ENCODE measurements around the gene STX18.

DNA sequence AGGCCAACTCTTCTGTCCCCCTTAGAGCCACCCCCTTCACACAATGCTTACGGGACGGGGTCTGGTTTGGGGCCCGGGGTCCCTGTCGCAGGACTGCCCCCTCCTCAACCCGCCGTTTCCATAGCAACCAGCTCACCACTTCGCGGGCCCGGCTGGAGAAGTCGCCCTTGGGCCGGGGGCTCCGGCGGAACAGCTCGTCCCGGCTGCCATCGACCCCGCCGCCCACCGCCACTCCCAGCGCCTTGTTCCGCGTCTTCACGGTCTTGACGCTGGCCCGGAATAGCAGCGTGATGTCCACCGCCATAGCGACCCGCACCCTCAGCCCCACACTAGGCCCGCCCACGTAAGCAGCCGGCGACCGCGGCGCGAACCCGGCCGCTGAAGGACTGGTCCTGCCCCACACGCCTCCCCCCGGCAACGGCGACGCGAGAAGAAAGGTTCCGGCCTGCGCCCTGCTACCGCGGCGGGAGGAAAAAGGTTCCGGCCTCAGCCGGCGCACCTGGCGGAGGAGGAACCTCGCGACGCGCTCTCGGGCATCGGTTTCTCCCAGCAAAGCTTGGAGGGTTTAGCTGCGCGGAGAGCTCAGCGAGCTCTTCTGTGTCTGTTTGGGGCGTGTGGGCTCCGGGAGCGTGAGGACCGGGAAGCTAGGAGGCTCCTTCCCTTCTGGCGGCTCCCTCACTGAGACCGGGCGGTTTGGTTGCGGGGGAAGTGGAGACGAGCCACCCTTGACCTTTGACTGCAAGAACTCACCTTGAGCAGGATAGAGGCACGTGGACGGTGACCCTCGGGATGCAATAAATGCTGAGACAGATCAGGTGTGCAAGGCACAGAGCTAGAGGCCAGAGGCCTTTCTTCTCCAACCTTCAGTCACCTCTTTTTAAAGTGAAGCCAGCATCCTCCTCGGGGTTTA is at the start of gene STX18:
- peak; percentile 68 to 73 for TF ChIP-seq POLR2A (IDR thresholded peaks at IDR 0.05)
- TF ChIP-seq, protein P1, sequence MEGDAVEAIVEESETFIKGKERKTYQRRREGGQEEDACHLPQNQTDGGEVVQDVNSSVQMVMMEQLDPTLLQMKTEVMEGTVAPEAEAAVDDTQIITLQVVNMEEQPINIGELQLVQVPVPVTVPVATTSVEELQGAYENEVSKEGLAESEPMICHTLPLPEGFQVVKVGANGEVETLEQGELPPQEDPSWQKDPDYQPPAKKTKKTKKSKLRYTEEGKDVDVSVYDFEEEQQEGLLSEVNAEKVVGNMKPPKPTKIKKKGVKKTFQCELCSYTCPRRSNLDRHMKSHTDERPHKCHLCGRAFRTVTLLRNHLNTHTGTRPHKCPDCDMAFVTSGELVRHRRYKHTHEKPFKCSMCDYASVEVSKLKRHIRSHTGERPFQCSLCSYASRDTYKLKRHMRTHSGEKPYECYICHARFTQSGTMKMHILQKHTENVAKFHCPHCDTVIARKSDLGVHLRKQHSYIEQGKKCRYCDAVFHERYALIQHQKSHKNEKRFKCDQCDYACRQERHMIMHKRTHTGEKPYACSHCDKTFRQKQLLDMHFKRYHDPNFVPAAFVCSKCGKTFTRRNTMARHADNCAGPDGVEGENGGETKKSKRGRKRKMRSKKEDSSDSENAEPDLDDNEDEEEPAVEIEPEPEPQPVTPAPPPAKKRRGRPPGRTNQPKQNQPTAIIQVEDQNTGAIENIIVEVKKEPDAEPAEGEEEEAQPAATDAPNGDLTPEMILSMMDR (IDR thresholded peaks at IDR 0.05 in 4 of 5, conservative IDR thresholded peaks at IDR 0.05 in 1 of 5) = peak in 1 of 5 experiments; percentile 30
